Measurements from ENCODE around the gene F13A1. TPM values are rescaled to one million over a fixed set of nuclear protein-coding genes. Genes with fewer than 3 reads are reported as not detected.

F13A1 gene
- total RNA-seq = 10 to 100 TPM; 27.5 to 74.7 (median 35.0) TPM
- polyA plus RNA-seq = 10 to 100 TPM in 2 of 3 donors, 1 to 10 TPM in 1; 6.9 to 44.0 (median 36.8) TPM
- long read RNA-seq, donor 1 = 0 reads
- long read RNA-seq, donor 2, transcript F13A1-201 (15 exons, 3,999 nt) = major isoform, 7 of 14 reads
- long read RNA-seq, donor 2, partial matches to known transcripts = 6 of 14 reads
- long read RNA-seq, donor 2, other reads (novel, unspliced or antisense) = 0 of 14 reads
- long read RNA-seq, donor 3, partial matches to known transcripts = 0 of 2 reads
- long read RNA-seq, donor 3, other reads (novel, unspliced or antisense) = 0 of 2 reads
- long read RNA-seq, donor 4 = 0 reads
- long read RNA-seq, donor 5, transcript F13A1-201 (15 exons, 3,999 nt) = major isoform, 6 of 21 reads
- long read RNA-seq, donor 5, partial matches to known transcripts = 14 of 21 reads
- long read RNA-seq, donor 5, other reads (novel, unspliced or antisense) = 0 of 21 reads
- long read RNA-seq, donor 6, transcript F13A1-201 (15 exons, 3,999 nt) = major isoform, 9 of 23 reads
- long read RNA-seq, donor 6, partial matches to known transcripts = 14 of 23 reads
- long read RNA-seq, donor 6, other reads (novel, unspliced or antisense) = 0 of 23 reads
- long read RNA-seq, donor 7, partial matches to known transcripts = 0 of 2 reads
- long read RNA-seq, donor 7, other reads (novel, unspliced or antisense) = 0 of 2 reads
- long read RNA-seq, donor 8, partial matches to known transcripts = 0 of 1 reads
- long read RNA-seq, donor 8, other reads (novel, unspliced or antisense) = 0 of 1 reads
- long read RNA-seq, donor 9, partial matches to known transcripts = 0 of 2 reads
- long read RNA-seq, donor 9, other reads (novel, unspliced or antisense) = 0 of 2 reads
- long read RNA-seq, donor 10, partial matches to known transcripts = 0 of 1 reads
- long read RNA-seq, donor 10, other reads (novel, unspliced or antisense) = 0 of 1 reads

DNA sequence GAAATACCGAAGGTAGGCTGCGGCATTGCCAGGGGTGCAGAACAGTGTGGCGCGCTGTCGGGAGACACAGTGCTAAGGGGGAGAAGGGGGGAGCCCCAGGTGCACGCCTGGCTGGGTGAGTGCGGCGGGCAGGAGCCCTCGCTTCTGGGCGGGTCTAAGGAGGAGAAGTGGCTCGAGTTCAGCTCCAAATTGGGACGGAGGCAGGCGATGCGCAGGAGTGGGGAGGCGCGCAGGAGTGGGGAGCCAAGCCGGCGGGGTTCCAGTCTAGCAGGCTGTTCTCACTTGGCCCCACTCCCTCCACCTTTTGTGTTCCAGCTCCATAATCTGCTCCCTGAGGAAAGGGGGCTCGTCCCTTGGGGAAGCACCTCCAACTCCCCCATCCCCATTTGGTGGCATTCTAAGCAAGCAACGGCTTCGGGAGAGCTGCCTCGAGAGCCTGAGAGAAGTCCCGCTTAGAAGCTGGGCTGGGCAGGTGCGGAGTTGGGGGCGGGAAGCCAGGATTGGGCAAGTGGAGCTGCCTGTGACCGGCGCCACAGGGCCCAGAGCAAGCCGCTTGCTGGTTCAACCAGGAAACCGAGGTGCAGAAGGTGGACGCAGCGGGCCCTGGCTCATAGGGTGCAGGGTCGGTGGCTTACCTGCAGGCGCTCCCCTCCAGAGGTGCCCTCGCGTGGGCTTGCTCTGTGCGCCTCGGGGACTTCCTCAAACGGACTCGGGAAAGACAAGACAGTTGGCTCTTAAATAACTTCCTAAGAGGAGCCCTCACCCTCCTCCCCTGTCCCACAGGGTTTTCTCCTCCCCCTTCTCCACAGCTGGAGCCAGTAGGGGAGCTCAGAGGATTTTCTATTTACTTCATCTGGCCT lies at the start of gene F13A1:
Gene F13A1, minus strand, starts transcription at position 711 of the 860 bp plus-strand sequence. CDS start 1,998 bp downstream, outside the sequence.
- no peak for DNase-seq
- H3K27me3 ChIP-seq = peaks cover 7 to 78% (median 28%) of the 10 kb centered on the region in 3 donors
- intact Hi-C loops (cut with DNase I; ENCODE audit: low total_unique reads) = no loop called here

DNA sequence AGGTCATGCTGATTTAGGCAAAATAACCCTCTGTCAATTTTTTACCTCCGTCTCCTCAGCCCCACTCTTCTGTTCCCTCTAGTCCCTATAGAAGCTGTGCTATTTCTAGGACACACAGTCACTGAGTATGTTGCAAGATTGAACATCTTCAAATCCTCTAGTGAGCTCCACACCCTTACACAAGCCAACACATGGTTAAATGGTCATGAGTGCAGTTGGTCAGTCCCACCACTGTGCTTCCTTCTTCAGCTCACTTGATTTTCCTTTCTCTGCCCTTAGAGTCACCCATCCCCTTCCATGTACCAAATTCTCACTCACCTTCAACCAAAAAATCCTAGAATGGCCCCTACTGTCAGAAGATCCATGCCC lies 48.2 kb upstream of the F13A1 start:
- intact Hi-C loops (cut with DNase I; ENCODE audit: low total_unique reads) = no loop called here
- no peaks in the 10 kb centered on the region for H3K4me1 ChIP-seq
- H3K27ac ChIP-seq = no peak overlapping the region
- DNase-seq = no peak
- 61 to 95% (median 90%) methylated on average over 1 of the region's 1 CpG for WGBS, 5 donors
- H3K27me3 ChIP-seq = no peaks in the 10 kb centered on the region
- H3K4me3 ChIP-seq = no peak overlapping the region
- no peaks in the 10 kb centered on the region for H3K36me3 ChIP-seq
- peaks cover 0 to 10% (median 3%) of the 10 kb centered on the region in 4 donors for H3K9me3 ChIP-seq
- TF ChIP-seq POLR2A (IDR thresholded peaks at IDR 0.05) (no peak), EP300 (IDR thresholded peaks at IDR 0.05) (no peak)
- TF ChIP-seq, protein P1, sequence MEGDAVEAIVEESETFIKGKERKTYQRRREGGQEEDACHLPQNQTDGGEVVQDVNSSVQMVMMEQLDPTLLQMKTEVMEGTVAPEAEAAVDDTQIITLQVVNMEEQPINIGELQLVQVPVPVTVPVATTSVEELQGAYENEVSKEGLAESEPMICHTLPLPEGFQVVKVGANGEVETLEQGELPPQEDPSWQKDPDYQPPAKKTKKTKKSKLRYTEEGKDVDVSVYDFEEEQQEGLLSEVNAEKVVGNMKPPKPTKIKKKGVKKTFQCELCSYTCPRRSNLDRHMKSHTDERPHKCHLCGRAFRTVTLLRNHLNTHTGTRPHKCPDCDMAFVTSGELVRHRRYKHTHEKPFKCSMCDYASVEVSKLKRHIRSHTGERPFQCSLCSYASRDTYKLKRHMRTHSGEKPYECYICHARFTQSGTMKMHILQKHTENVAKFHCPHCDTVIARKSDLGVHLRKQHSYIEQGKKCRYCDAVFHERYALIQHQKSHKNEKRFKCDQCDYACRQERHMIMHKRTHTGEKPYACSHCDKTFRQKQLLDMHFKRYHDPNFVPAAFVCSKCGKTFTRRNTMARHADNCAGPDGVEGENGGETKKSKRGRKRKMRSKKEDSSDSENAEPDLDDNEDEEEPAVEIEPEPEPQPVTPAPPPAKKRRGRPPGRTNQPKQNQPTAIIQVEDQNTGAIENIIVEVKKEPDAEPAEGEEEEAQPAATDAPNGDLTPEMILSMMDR (IDR thresholded peaks at IDR 0.05) = no peak

More for the DNA sequence above, at the start of gene F13A1:
- 4 to 16% (median 6%) methylated on average over 19 to 39 of the region's 39 CpGs for WGBS, 5 donors
- peak within 1 kb of the TSS in 1 of 5 donors; percentile 27 for H3K27ac ChIP-seq
- peak within 1 kb of the TSS in 3 of 4 donors; percentile 25 to 28 (median 26) for H3K4me3 ChIP-seq
- no peaks in the 10 kb centered on the region for H3K9me3 ChIP-seq
- H3K36me3 ChIP-seq = no peaks in the 10 kb centered on the region
- peaks cover 0 to 11% (median 4%) of the 10 kb centered on the region in 4 donors for H3K4me1 ChIP-seq
- TF ChIP-seq, protein P1 (IDR thresholded peaks at IDR 0.05) = no peak
- TF ChIP-seq POLR2AphosphoS5 (IDR thresholded peaks at IDR 0.05) = peak in 1 of 3 donors; percentile 15

DNA sequence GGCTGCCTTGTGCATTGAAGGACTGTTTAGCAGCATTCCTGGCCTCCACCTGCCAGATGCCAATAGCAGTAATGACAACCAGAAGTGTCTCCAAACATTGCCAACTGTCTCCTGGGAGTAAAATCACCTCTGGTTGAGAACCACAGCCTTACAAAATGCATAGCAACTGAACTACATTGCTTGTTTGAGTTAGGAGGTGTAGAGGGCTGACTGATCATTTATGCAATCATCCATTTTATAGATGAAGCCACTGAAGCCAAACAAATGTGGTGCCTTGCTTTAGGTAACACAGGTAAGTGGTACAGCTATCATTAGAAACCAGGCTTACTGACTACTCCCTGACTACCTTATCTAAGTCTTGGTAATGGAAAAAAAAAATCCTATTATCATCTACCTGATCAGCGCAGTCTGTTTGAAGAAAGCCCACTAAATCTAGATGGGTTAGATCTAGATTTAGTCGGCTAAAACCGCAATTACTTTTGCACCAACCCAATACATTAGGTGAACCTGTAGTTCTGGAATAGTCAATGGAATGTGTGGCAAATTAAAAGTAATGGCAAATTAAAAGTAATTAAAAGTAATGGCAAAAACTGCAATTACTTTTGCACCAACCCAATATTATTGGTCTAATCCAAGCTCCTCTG lies 47.7 kb upstream of the F13A1 start:
- DNase-seq = peak in 1 of 2 donors; percentile 12
- H3K4me1 ChIP-seq = no peaks in the 10 kb centered on the region
- intact Hi-C loops (cut with DNase I; ENCODE audit: low total_unique reads) = no loop called here
- H3K27me3 ChIP-seq = no peaks in the 10 kb centered on the region
- no peaks in the 10 kb centered on the region for H3K36me3 ChIP-seq
- H3K9me3 ChIP-seq = peaks cover 0 to 10% (median 2%) of the 10 kb centered on the region in 4 donors
- 79 to 95% (median 92%) methylated on average over 3 of the region's 3 CpGs for WGBS, 5 donors
- TF ChIP-seq POLR2AphosphoS5 (IDR thresholded peaks at IDR 0.05) (no peak), EP300 (IDR thresholded peaks at IDR 0.05) (no peak), POLR2A (IDR thresholded peaks at IDR 0.05) (no peak)
- TF ChIP-seq, protein P1 (IDR thresholded peaks at IDR 0.05) = no peak
- no peak overlapping the region for H3K27ac ChIP-seq
- no peak overlapping the region for H3K4me3 ChIP-seq

Measured in stomach (tissue), 19 donors.